A673 (cell line): ENCODE measurements around the gene ELOB. TPM values are rescaled to one million over a fixed set of nuclear protein-coding genes. Genes with fewer than 3 reads are reported as not detected.

Experiments
- total RNA-seq: library from RNA; stranded (reverse); gene quantifications from 2 replicates; pipeline ENCODE4 v1.2.3, GENCODE V29; 2021

Gene ELOB
- total RNA-seq, 1 experiment from 2014 or later, result 188 TPM

Other genes starting within 250 kb of the ELOB start
- not detected in 2 replicates for gene CEMP1, start 245.9 kb downstream of the ELOB start, total RNA-seq
- 31.6 and 37.9 TPM in 2 replicates for gene PDPK1, start 239.3 kb downstream of the ELOB start, total RNA-seq
- gene KCTD5, start 94.8 kb downstream of the ELOB start, total RNA-seq, result 33.1 and 35.6 TPM in 2 replicates
- 1.3 and 3.0 TPM in 2 replicates for gene PRSS27, start 57.1 kb downstream of the ELOB start, total RNA-seq
- gene SRRM2, start 24.6 kb downstream of the ELOB start, total RNA-seq, result 642 and 651 TPM in 2 replicates
- not detected in 2 replicates for gene PRSS33, start 10.3 kb upstream of the ELOB start, total RNA-seq
- gene PRSS41, start 21.2 kb upstream of the ELOB start, total RNA-seq, result not detected in 2 replicates
- not detected in 2 replicates for gene PRSS21, start 40.0 kb upstream of the ELOB start, total RNA-seq
- gene ZG16B, start 53.0 kb upstream of the ELOB start, total RNA-seq, result not detected in 2 replicates
- not detected in 2 replicates for gene PRSS22, start 80.9 kb upstream of the ELOB start, total RNA-seq
- 23.9 and 28.5 TPM in 2 replicates for gene FLYWCH2, start 105.9 kb upstream of the ELOB start, total RNA-seq
- gene FLYWCH1, start 134.7 kb upstream of the ELOB start, total RNA-seq, result 46.8 and 47.0 TPM in 2 replicates
- 0.49 and 1.6 TPM in 2 replicates for gene KREMEN2, start 187.0 kb upstream of the ELOB start, total RNA-seq
- gene PAQR4, start 192.1 kb upstream of the ELOB start, total RNA-seq, result 46.5 and 49.7 TPM in 2 replicates
- gene PKMYT1, start 203.2 kb upstream of the ELOB start, total RNA-seq, result 120 and 128 TPM in 2 replicates
- gene CLDN9, start 235.6 kb upstream of the ELOB start, total RNA-seq, result not detected in 2 replicates
- 0.21 and 0.31 TPM in 2 replicates for gene CLDN6, start 240.9 kb upstream of the ELOB start, total RNA-seq
- 23.7 and 39.5 TPM in 2 replicates for gene TNFRSF12A, start 243.1 kb upstream of the ELOB start, total RNA-seq
- 46.6 and 51.4 TPM in 2 replicates for gene HCFC1R1, start 246.7 kb upstream of the ELOB start, total RNA-seq
- 52.5 and 59.3 TPM in 2 replicates for gene THOC6, start 246.8 kb upstream of the ELOB start, total RNA-seq